ENCODE results near the gene BRD1.

DNA sequence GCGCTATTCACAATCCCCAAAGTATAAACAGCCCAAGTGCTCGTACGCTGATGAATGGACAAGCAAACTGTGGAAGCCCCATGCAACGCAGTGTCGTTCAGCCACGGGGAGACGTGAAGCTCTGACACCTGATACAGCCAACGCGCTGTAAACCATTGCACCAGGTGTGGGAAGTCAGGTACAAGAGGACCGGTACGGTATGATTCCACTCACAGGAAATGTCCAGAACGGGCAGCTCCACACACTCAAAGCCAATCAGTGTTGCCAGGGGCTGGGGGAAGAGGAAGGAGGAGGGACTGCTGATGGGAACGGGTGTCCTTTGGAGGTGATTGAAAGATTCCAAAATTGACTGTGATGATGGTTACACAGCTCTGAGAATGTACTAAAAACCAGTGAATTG lies 64.5 kb downstream of the BRD1 start:
- TF ChIP-seq POLR2A (IDR thresholded peaks at IDR 0.05) (no peak), EP300 (IDR thresholded peaks at IDR 0.05) (no peak)
- TF ChIP-seq, protein P1, sequence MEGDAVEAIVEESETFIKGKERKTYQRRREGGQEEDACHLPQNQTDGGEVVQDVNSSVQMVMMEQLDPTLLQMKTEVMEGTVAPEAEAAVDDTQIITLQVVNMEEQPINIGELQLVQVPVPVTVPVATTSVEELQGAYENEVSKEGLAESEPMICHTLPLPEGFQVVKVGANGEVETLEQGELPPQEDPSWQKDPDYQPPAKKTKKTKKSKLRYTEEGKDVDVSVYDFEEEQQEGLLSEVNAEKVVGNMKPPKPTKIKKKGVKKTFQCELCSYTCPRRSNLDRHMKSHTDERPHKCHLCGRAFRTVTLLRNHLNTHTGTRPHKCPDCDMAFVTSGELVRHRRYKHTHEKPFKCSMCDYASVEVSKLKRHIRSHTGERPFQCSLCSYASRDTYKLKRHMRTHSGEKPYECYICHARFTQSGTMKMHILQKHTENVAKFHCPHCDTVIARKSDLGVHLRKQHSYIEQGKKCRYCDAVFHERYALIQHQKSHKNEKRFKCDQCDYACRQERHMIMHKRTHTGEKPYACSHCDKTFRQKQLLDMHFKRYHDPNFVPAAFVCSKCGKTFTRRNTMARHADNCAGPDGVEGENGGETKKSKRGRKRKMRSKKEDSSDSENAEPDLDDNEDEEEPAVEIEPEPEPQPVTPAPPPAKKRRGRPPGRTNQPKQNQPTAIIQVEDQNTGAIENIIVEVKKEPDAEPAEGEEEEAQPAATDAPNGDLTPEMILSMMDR (IDR thresholded peaks at IDR 0.05) = no peak
